IPS-18a (cell line): Measurements from ENCODE around the gene PRTG.
"Not testable (repeated sequence)": the region's sequence is repeated elsewhere in the genome, so short reads cannot be mapped to it uniquely, and the experiment has no call there.

Experiments
- H3K27ac ChIP-seq: one replicate; pipeline ENCODE4 v1.5.1; 2013; ENCODE audit warnings: low read length
- H3K27me3 ChIP-seq: one replicate; pipeline ENCODE4 v1.6.1; 2013; ENCODE audit warnings: mild to moderate bottlenecking, low read length; ENCODE audit not compliant: control insufficient read depth, insufficient read depth
- H3K36me3 ChIP-seq: one replicate; pipeline ENCODE4 v1.6.1; 2013; ENCODE audit warnings: low read depth, low read length; ENCODE audit not compliant: control insufficient read depth
- H3K4me1 ChIP-seq: one replicate; pipeline ENCODE4 v1.6.1; 2013; ENCODE audit warnings: low read depth, low read length; ENCODE audit not compliant: control insufficient read depth
- H3K4me3 ChIP-seq: one replicate; pipeline ENCODE4 v1.5.1; 2013; ENCODE audit warnings: low read length
- H3K9ac ChIP-seq: one replicate; pipeline ENCODE4 v1.6.1; 2013; ENCODE audit warnings: mild to moderate bottlenecking, low read length, moderate library complexity
- H3K9me3 ChIP-seq: one replicate; pipeline ENCODE4 v1.6.1; 2013; ENCODE audit warnings: low read depth, low read length; ENCODE audit not compliant: control insufficient read depth

Gene PRTG

GRCh38 chr15:55741833-55742497, 987 bp downstream of the PRTG start:
- Histone ChIP-seq H3K27me3 (peaks cover 93% of the 10 kb centered on the region), H3K9me3 (no peaks in the 10 kb centered on the region), H3K9ac (peak overlapping the region; percentile 52), H3K27ac (no peak overlapping the region), H3K4me3 (peak overlapping the region; percentile 67), H3K4me1 (peaks cover 24% of the 10 kb centered on the region), H3K36me3 (no peaks in the 10 kb centered on the region)

- Histone ChIP-seq H3K27me3 (peaks cover 96% of the 10 kb centered on the region), H3K36me3 (no peaks in the 10 kb centered on the region), H3K27ac (no peak overlapping the region), H3K4me3 (peak overlapping the region; percentile 67), H3K4me1 (peaks cover 24% of the 10 kb centered on the region), H3K9me3 (no peaks in the 10 kb centered on the region), H3K9ac (peak overlapping the region; percentile 52)
Observed at GRCh38 chr15:55740981-55741832, 1.7 kb downstream of the PRTG start.

GRCh38 chr15:55740359-55740878, 2.5 kb downstream of the PRTG start:
- no peaks in the 10 kb centered on the region for H3K36me3 ChIP-seq
- peaks cover 24% of the 10 kb centered on the region for H3K4me1 ChIP-seq
- peaks cover 96% of the 10 kb centered on the region for H3K27me3 ChIP-seq
- peak overlapping the region; percentile 67 for H3K4me3 ChIP-seq
- no peaks in the 10 kb centered on the region for H3K9me3 ChIP-seq
- no peak overlapping the region for H3K27ac ChIP-seq
- H3K9ac ChIP-seq: no peak overlapping the region

GRCh38 chr15:55739641-55740040, 3.3 kb downstream of the PRTG start:
- peaks cover 24% of the 10 kb centered on the region for H3K4me1 ChIP-seq
- no peak overlapping the region for H3K9ac ChIP-seq
- H3K27me3 ChIP-seq: peaks cover 96% of the 10 kb centered on the region
- no peaks in the 10 kb centered on the region for H3K9me3 ChIP-seq
- H3K4me3 ChIP-seq: peak overlapping the region; percentile 43
- no peak overlapping the region for H3K27ac ChIP-seq
- H3K36me3 ChIP-seq: no peaks in the 10 kb centered on the region

GRCh38 chr15:55738715-55739114, 4.2 kb downstream of the PRTG start:
- Histone ChIP-seq H3K9ac (no peak overlapping the region), H3K36me3 (no peaks in the 10 kb centered on the region), H3K9me3 (no peaks in the 10 kb centered on the region), H3K4me1 (peaks cover 21% of the 10 kb centered on the region), H3K27me3 (peaks cover 96% of the 10 kb centered on the region), H3K4me3 (no peak overlapping the region), H3K27ac (no peak overlapping the region)

GRCh38 chr15:55737373-55737772, 5.6 kb downstream of the PRTG start:
- Histone ChIP-seq H3K27ac (no peak overlapping the region), H3K9me3 (no peaks in the 10 kb centered on the region), H3K27me3 (peaks cover 92% of the 10 kb centered on the region), H3K36me3 (no peaks in the 10 kb centered on the region), H3K4me3 (no peak overlapping the region), H3K9ac (no peak overlapping the region), H3K4me1 (peaks cover 19% of the 10 kb centered on the region)

- Histone ChIP-seq H3K9me3 (no peaks in the 10 kb centered on the region), H3K4me1 (peaks cover 16% of the 10 kb centered on the region), H3K9ac (no peak overlapping the region), H3K4me3 (no peak overlapping the region), H3K27me3 (peaks cover 86% of the 10 kb centered on the region), H3K36me3 (no peaks in the 10 kb centered on the region), H3K27ac (no peak overlapping the region)
Observed at GRCh38 chr15:55736756-55737155, 6.2 kb downstream of the PRTG start.

- Histone ChIP-seq H3K9ac (no peak overlapping the region), H3K27ac (no peak overlapping the region)
Observed at GRCh38 chr15:55734641-55735040, 8.3 kb downstream of the PRTG start.

GRCh38 chr15:55733461-55733860, 9.5 kb downstream of the PRTG start:
- not testable (repeated sequence) for H3K9me3 ChIP-seq, H3K36me3 ChIP-seq, H3K4me3 ChIP-seq, H3K4me1 ChIP-seq, H3K9ac ChIP-seq, H3K27ac ChIP-seq
- H3K27me3 ChIP-seq: peaks cover 53% of the 10 kb centered on the region

More at GRCh38 chr15:55734641-55735040, 8.3 kb downstream of the PRTG start:
- peaks cover 5% of the 10 kb centered on the region for H3K4me1 ChIP-seq
- H3K36me3 ChIP-seq: no peaks in the 10 kb centered on the region
- no peaks in the 10 kb centered on the region for H3K9me3 ChIP-seq
- no peak overlapping the region for H3K4me3 ChIP-seq
- H3K27me3 ChIP-seq: peaks cover 65% of the 10 kb centered on the region

- peak overlapping the region; percentile 13 for H3K4me3 ChIP-seq
- peak overlapping the region; percentile 32 for H3K27ac ChIP-seq
- no peaks in the 10 kb centered on the region for H3K36me3 ChIP-seq
- H3K9me3 ChIP-seq: no peaks in the 10 kb centered on the region
- peaks cover 37% of the 10 kb centered on the region for H3K4me1 ChIP-seq
- no peak overlapping the region for H3K9ac ChIP-seq
- peaks cover 17% of the 10 kb centered on the region for H3K27me3 ChIP-seq
Observed at GRCh38 chr15:55721554-55722185, 21.3 kb downstream of the PRTG start.

GRCh38 chr15:55715355-55716076, 27.4 kb downstream of the PRTG start:
- H3K36me3 ChIP-seq: no peaks in the 10 kb centered on the region
- H3K4me1 ChIP-seq: peaks cover 40% of the 10 kb centered on the region
- peaks cover 31% of the 10 kb centered on the region for H3K27me3 ChIP-seq
- H3K27ac ChIP-seq: no peak overlapping the region
- no peaks in the 10 kb centered on the region for H3K9me3 ChIP-seq
- H3K4me3 ChIP-seq: peak overlapping the region; percentile 12
- H3K9ac ChIP-seq: no peak overlapping the region
